ENCODE results near the gene IGF2BP1. TPM values are rescaled to one million over a fixed set of nuclear protein-coding genes. Genes with fewer than 3 reads are reported as not detected.

IGF2BP1 gene
- total RNA-seq, 1 experiment from 2014 or later: 434 TPM

DNA sequence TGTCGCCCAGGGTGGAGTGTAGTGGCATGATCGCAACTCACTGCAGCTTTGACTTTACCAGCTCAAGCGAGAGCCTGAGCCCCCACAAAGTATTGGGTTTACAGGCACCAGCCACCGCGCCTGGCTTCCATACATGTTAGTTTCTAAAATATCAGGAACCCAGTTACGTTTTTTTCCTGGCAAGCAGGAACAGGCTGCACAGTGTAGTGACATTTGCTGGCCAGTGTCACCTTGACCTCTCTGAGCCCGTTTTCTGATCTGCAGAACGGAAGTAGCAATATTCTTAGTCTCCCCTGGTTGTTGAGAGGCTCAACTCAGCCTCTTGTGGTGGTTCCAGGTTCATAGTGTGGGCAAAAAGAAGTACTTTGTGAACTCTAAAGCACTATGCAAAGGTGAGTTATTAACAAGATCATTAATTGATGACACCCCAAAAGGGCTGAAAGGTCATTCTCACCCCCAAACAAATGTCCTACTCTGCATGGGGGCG, 15.6 kb downstream of the IGF2BP1 start:
- Mint-ChIP-seq H3K9me3 (no peaks in the 10 kb centered on the region), H3K27me3 (ENCODE audit: low read depth) (no peaks in the 10 kb centered on the region), H3K4me3 (peak overlapping the region; percentile 67 to 81), H3K36me3 (ENCODE audit: insufficient read depth in 1 of 3, low read depth in 3 of 3) (peaks cover 28 to 57% (median 43%) of the 10 kb centered on the region in 3 experiments; a peak in 6 of 7 replicates), H3K27ac (peak overlapping the region; percentile 99), H3K4me1 (peaks cover 53 to 66% of the 10 kb centered on the region in 2 experiments)
- Histone ChIP-seq H2BK12ac (ENCODE audit: insufficient read length, low read depth, low read length) (no peak overlapping the region), H4K20me1 (ENCODE audit: control insufficient read depth, insufficient read depth, insufficient read length) (peaks cover 2% of the 10 kb centered on the region), H2BK20ac (ENCODE audit: low read depth, low read length, poor library complexity, severe bottlenecking) (no peak overlapping the region), H3K23ac (ENCODE audit: insufficient read length, low read depth, low read length) (no peak overlapping the region), H2BK120ac (ENCODE audit: low read depth, low read length, poor library complexity, severe bottlenecking) (no peak overlapping the region), H3K23me2 (ENCODE audit: insufficient read length, low read depth, low read length, poor library complexity, severe bottlenecking) (peaks cover 12% of the 10 kb centered on the region), H4K8ac (replicated peaks; ENCODE audit: insufficient read length, low read depth, low read length) (no peak overlapping the region), H3K27me3 (ENCODE audit: insufficient read depth, low read length) (no peaks in the 10 kb centered on the region), H2BK15ac (ENCODE audit: low read depth, low read length) (no peak overlapping the region), H2BK5ac (ENCODE audit: insufficient read length, low read length) (no peak overlapping the region), H4K91ac (ENCODE audit: insufficient read length, low read depth, low read length) (no peak overlapping the region), H3K79me1 (ENCODE audit: insufficient read depth, low read depth, low read length, poor library complexity, severe bottlenecking) (peaks cover 8% of the 10 kb centered on the region), H3K79me2 (ENCODE audit: insufficient read depth, low read length) (peaks cover 40% of the 10 kb centered on the region; the same call in 1 of the 2 replicates), H3K14ac (ENCODE audit: insufficient read depth, low read length) (no peak overlapping the region), H3T11ph (ENCODE audit: low read length) (no peak overlapping the region), H3K9me3 (ENCODE audit: control insufficient read depth, low read depth, low read length) (no peaks in the 10 kb centered on the region), H3K27ac (ENCODE audit: insufficient read length, low read depth, low read length) (peak overlapping the region; percentile 96), H3K18ac (ENCODE audit: insufficient read length, low read depth, low read length) (no peak overlapping the region), H3K56ac (ENCODE audit: insufficient read length, low read depth, low read length) (no peak overlapping the region), H3K4me2 (ENCODE audit: insufficient read depth, insufficient read length, low read length) (peak overlapping the region; percentile 60), H3K9ac (ENCODE audit: extremely low read depth, insufficient read length, low read length) (peak overlapping the region; percentile 95), H2AK5ac (ENCODE audit: insufficient read length, low read length) (no peak overlapping the region), H3K4me1 (ENCODE audit: insufficient read depth, low read length) (peaks cover 12% of the 10 kb centered on the region; the same call in 1 of the 2 replicates), H2AFZ (ENCODE audit: low read length) (no peak overlapping the region), H3K4ac (ENCODE audit: low read depth, low read length) (no peak overlapping the region), H4K5ac (ENCODE audit: insufficient read length, low read depth, low read length) (no peak overlapping the region)
- TF ChIP-seq, protein P1, sequence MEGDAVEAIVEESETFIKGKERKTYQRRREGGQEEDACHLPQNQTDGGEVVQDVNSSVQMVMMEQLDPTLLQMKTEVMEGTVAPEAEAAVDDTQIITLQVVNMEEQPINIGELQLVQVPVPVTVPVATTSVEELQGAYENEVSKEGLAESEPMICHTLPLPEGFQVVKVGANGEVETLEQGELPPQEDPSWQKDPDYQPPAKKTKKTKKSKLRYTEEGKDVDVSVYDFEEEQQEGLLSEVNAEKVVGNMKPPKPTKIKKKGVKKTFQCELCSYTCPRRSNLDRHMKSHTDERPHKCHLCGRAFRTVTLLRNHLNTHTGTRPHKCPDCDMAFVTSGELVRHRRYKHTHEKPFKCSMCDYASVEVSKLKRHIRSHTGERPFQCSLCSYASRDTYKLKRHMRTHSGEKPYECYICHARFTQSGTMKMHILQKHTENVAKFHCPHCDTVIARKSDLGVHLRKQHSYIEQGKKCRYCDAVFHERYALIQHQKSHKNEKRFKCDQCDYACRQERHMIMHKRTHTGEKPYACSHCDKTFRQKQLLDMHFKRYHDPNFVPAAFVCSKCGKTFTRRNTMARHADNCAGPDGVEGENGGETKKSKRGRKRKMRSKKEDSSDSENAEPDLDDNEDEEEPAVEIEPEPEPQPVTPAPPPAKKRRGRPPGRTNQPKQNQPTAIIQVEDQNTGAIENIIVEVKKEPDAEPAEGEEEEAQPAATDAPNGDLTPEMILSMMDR (conservative IDR thresholded peaks at IDR 0.05): no peak
- peak; percentile 44 for DNase-seq
- no CpG with 5 or more reads among the region's 9 CpGs for WGBS (ENCODE audit: extremely low coverage, insufficient read length, low lambda C conversion rate)

Data from H9 (cell line).